ENCODE measurements around the gene RNF126. TPM values are rescaled to one million over a fixed set of nuclear protein-coding genes. Genes with fewer than 3 reads are reported as not detected.

The RNF126 gene
- total and polyA plus RNA-seq, 2 experiments from 2014 or later, result 95.7 to 112 TPM

DNA sequence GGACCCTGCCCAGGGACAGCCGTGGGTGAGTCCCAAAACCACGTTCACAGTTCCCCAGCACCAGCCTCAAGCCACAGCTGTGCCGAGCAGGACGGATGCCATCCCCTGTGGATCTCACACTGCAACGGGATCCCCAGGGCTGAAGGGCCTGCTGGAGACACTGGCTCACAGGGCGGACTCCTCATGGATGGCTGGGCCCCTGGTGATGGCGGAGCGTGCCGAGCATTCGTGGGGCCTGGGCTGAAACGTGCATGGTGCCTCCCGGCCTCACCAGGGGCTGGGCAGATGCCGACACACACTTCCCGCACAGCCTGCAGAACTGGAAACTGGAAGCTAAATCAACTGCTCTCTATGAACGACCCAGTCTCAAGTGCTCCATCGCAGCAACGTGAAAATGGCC is 9.6 kb downstream of the RNF126 start (continued):
- TF ChIP-seq, protein P1, sequence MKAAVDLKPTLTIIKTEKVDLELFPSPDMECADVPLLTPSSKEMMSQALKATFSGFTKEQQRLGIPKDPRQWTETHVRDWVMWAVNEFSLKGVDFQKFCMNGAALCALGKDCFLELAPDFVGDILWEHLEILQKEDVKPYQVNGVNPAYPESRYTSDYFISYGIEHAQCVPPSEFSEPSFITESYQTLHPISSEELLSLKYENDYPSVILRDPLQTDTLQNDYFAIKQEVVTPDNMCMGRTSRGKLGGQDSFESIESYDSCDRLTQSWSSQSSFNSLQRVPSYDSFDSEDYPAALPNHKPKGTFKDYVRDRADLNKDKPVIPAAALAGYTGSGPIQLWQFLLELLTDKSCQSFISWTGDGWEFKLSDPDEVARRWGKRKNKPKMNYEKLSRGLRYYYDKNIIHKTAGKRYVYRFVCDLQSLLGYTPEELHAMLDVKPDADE (IDR thresholded peaks at IDR 0.05), result no peak
- TF ChIP-seq, protein P2, sequence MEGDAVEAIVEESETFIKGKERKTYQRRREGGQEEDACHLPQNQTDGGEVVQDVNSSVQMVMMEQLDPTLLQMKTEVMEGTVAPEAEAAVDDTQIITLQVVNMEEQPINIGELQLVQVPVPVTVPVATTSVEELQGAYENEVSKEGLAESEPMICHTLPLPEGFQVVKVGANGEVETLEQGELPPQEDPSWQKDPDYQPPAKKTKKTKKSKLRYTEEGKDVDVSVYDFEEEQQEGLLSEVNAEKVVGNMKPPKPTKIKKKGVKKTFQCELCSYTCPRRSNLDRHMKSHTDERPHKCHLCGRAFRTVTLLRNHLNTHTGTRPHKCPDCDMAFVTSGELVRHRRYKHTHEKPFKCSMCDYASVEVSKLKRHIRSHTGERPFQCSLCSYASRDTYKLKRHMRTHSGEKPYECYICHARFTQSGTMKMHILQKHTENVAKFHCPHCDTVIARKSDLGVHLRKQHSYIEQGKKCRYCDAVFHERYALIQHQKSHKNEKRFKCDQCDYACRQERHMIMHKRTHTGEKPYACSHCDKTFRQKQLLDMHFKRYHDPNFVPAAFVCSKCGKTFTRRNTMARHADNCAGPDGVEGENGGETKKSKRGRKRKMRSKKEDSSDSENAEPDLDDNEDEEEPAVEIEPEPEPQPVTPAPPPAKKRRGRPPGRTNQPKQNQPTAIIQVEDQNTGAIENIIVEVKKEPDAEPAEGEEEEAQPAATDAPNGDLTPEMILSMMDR (conservative IDR thresholded peaks at IDR 0.05; ENCODE audit: low read depth in 2 of 2), result no peak
- TF ChIP-seq ZNF114 (CRISPR knock-in tag; IDR thresholded peaks at IDR 0.05) (no peak), EZH2phosphoT487 (IDR thresholded peaks at IDR 0.05; ENCODE audit: unreplicated experiment) (no peak), CREB1 (CRISPR knock-in tag; IDR thresholded peaks at IDR 0.05; ENCODE audit: low read depth) (no peak)

- H3F3A ChIP-seq (replicated peaks; ENCODE audit: low read depth), result peaks cover 3% of the 10 kb centered on the region; the same call in 1 of the 2 replicates
- no peak for TF ChIP-seq EZH2 (IDR thresholded peaks at IDR 0.05; ENCODE audit: low read depth, unreplicated experiment)
- no peak for TF ChIP-seq JUNB (IDR thresholded peaks at IDR 0.05; ENCODE audit: unreplicated experiment)
- TF ChIP-seq, protein P2 (conservative IDR thresholded peaks at IDR 0.05; ENCODE audit: low read depth in 2 of 2), result no peak
- H3K4me2 ChIP-seq, result no peak overlapping the region
- no peaks in the 10 kb centered on the region for H3K9me2 ChIP-seq (ENCODE audit: insufficient read depth)
- no peaks in the 10 kb centered on the region; the same call in 2 of the 3 replicates for H3K4me1 Mint-ChIP-seq
- H4K20me1 ChIP-seq (replicated peaks; ENCODE audit: insufficient read depth), result peaks cover 20% of the 10 kb centered on the region
- no peak overlapping the region for H2AFZ ChIP-seq
- no peak for ATAC-seq
- no peaks in the 10 kb centered on the region for H3K9me3 Mint-ChIP-seq
- H3K27me3 ChIP-seq (ENCODE audit: insufficient read depth), result no peaks in the 10 kb centered on the region
- DNase-seq (ENCODE audit: low spot score), result no peak
- no peaks in the 10 kb centered on the region for H3K36me3 ChIP-seq (ENCODE audit: insufficient read depth)
- peaks cover 25% of the 10 kb centered on the region for H3K36me3 Mint-ChIP-seq (ENCODE audit: low read depth)
- no peak overlapping the region for H3K27ac Mint-ChIP-seq
- H3K4me1 ChIP-seq (ENCODE audit: insufficient read depth), result no peaks in the 10 kb centered on the region
- H3K27me3 Mint-ChIP-seq (ENCODE audit: insufficient read depth, low read depth, poor library complexity), result peaks cover 8% of the 10 kb centered on the region
- H3K27ac ChIP-seq (ENCODE audit: low read depth), result no peak overlapping the region
- H3K79me2 ChIP-seq (replicated peaks; ENCODE audit: insufficient read depth), result peaks cover 56% of the 10 kb centered on the region
- no peak overlapping the region for H3K4me3 ChIP-seq
- H3K4me3 Mint-ChIP-seq, result no peak overlapping the region
Measured at GRCh38 chr19:652467-653389, 10.3 kb downstream of the RNF126 start.
